Placental pericyte (primary cell): ENCODE data around the gene TPH1. TPM values are rescaled to one million over a fixed set of nuclear protein-coding genes. Genes with fewer than 3 reads are reported as not detected.

Source experiments
- total RNA-seq: library from RNA; depleted of rRNA; stranded (reverse); fragments of >200 nt; gene quantifications from 2 replicates; pipeline ENCODE4 v1.2.3, GENCODE V29; 2012

Gene TPH1
- under 0.01 and 0.14 TPM in 2 replicates for total RNA-seq

DNA sequence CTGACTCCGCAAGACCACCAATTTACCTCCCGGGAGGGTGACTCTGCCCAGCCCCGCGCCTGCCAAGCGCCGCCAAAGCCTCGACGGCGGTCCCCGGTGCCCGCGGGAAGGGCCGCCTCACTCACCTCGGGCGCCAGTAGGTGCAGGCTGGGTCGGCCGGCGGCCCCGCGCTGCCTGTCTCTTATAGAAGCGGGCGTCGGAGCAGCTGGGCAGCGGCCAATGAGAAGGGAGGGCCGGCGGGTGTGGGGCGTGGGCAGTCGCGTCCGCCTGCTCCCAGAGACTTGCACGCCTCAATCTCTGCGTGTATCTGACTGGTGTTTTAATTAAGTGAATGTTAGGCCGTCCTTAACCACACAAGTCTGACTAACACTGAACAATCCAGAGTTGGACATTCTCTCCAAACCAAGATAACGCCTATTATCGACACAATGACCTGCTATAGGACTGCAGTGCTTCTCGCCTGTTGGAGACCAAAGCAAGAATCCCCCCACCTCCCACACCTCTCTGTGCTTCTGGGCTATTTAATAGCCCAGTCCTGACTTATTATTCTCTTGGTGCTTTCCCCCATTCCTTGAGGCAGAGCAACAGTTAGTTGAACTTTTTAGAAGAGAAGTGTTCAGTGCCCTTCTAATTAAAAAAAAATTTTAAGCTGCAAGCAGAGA lies at the start of gene TPH1:
Gene TPH1, minus strand, starts transcription at position 154 of the 662 bp plus-strand sequence. CDS start 5,507 bp downstream, outside the sequence.

DNA sequence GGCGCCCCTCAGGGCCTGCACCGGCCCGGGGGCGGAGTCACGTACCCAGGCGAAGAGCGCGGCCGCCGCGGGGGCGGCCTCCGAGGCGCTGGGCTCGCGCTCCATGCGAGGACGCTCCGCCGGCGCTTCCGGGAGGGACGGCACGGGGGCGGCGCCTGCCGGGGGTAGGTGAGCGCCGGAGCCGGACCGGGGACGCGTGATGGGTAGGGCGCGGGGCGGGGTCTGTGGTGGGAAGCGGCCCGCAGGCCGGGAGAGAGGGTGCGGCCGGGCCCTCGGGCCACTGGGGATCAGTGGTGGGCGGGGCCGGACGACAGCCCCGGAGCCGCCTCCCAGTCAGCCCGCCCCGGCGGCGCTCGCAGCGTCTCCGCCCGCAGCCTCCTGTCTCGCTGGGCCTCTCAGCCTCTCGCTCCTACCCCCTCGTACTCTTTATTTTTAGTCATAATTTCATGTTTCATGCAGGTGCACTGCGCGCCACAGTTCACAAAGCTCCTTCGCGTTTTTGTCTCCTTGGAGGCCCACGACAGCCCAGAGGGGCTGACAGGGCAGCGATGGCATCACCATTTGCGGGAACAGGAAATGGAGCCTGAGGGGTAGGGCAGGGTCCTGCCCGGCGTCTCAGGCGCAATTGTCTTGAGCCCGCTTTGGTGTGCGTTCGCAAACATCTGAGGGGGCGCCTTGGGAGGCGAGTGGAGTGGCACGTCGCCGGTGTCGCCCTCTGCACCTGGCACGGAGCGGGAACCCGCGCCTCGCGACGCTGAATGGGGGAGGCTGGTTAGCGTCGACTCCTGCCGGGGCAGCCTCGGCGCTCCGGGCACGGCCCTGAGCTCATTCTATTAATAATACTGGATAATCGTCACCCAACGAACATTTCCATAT lies 32.9 kb downstream of the TPH1 start, which contains the start of gene SERGEF:
Gene SERGEF, minus strand, starts transcription at position 142 of the 876 bp plus-strand sequence. Its CDS starts 37 bp downstream, at position 105.

Other genes starting within 250 kb of the TPH1 start
- gene SERGEF, start 33.2 kb downstream of the TPH1 start, total RNA-seq = 14.0 and 23.9 TPM in 2 replicates
- gene SAAL1, start 59.8 kb upstream of the TPH1 start, total RNA-seq = 6.6 and 19.3 TPM in 2 replicates
- gene MRGPRX3, start 86.3 kb upstream of the TPH1 start, total RNA-seq = 0.14 TPM in 1 of 2 replicates, not detected in the other
- gene MRGPRX4, start 126.6 kb upstream of the TPH1 start, total RNA-seq = not detected in 2 replicates
- gene SAA4, start 190.5 kb upstream of the TPH1 start, total RNA-seq = not detected in 2 replicates
- gene SAA2, start 202.4 kb upstream of the TPH1 start, total RNA-seq = not detected in 2 replicates
- gene SAA1, start 220.0 kb upstream of the TPH1 start, total RNA-seq = not detected in 2 replicates